Measurements from ENCODE around the gene TSPOAP1.

The TSPOAP1 gene, protein sequence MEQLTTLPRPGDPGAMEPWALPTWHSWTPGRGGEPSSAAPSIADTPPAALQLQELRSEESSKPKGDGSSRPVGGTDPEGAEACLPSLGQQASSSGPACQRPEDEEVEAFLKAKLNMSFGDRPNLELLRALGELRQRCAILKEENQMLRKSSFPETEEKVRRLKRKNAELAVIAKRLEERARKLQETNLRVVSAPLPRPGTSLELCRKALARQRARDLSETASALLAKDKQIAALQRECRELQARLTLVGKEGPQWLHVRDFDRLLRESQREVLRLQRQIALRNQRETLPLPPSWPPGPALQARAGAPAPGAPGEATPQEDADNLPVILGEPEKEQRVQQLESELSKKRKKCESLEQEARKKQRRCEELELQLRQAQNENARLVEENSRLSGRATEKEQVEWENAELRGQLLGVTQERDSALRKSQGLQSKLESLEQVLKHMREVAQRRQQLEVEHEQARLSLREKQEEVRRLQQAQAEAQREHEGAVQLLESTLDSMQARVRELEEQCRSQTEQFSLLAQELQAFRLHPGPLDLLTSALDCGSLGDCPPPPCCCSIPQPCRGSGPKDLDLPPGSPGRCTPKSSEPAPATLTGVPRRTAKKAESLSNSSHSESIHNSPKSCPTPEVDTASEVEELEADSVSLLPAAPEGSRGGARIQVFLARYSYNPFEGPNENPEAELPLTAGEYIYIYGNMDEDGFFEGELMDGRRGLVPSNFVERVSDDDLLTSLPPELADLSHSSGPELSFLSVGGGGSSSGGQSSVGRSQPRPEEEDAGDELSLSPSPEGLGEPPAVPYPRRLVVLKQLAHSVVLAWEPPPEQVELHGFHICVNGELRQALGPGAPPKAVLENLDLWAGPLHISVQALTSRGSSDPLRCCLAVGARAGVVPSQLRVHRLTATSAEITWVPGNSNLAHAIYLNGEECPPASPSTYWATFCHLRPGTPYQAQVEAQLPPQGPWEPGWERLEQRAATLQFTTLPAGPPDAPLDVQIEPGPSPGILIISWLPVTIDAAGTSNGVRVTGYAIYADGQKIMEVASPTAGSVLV (N-terminal part only)

DNA sequence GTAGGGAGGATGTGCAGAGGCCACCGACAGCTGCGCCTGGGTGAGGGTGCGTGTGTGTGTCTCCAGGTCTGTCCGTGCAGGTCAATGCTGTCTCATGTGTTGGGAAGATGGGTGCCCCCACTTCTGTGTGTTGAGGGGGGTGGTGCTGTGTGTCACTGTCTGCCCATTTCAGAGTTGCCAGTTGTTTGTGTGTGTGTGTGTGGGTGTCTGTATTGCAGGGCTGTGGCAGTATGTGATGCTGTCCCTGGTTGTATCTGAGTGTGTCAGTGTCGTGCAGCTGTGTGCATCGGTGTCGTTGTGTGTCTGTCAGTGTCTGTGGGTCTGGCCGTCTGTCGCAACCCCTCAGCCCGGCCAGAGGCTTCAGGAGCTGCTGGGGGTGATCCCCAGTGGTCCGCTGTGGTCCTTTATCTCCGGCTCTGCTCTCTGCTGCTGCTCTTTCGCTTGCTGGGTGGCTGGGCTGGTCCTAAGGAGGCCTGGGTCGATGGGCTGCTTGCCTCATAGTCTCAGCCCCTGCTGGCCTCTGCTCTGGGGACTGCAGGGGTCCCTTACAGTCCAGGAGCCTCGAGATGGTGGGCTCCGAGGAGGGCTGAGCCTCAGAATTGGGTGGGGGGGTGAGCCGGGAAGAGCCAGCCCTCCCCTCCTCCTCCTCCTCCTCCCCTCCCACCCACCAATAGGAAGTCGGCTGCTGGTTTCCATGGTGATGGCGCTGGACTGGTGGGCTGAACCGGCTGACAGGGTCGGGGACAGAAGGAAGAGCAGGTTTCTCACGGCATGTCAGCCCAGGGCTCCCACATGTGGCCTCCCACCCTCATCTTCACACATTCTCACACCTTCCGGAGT, at the start of gene TSPOAP1:
TSS of gene TSPOAP1 (minus strand) at position 601 of the 840 bp plus-strand sequence. CDS start 875 bp downstream, outside the sequence.
- DNase-seq (ENCODE audit: low read depth): peak; percentile 76

DNA sequence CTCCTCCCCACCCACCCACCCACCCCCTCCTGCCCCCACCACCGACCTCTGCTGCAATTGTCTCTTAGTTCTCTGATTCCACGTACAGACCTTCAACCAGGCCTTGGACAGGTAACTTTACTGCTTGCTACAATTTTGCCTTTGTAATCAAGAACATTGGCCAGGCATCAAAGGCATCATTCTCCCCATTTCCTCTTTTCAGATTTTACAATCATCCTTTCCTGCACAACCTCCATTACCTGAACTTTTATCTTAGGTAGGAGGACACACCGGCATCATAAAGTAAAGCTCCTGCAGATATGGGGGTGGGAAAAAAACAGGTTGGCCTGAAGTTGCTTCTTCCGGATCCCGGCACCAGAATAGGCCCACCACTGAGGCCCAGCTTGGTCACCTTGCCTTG, 49.1 kb upstream of the TSPOAP1 start:
- DNase-seq (ENCODE audit: low read depth): no peak

DNA sequence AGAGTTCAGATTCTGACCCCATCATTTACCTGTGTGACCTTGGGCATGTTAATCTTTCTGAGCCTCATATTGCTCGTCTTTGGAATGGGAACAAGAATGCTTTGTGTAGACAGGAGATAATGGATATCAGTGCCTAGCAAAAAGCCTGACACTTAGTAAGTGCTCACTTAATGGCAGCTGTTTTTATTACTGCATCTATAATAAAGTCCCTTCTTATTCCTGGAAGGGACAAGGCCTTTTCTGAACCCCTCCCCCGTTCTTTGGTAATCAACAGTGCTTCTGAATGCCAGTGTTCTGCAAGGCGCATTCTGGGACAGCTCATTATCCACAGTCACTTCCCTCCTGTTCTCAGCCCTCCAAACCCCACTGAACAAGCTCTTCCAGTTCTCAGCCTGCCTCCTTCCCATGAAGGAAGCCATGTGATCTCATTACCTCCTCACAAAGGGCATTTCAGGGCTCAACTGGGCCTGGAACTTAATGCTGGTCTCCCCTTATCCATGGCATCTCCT, 48.6 kb upstream of the TSPOAP1 start:
- no peak for DNase-seq (ENCODE audit: low read depth)

DNA sequence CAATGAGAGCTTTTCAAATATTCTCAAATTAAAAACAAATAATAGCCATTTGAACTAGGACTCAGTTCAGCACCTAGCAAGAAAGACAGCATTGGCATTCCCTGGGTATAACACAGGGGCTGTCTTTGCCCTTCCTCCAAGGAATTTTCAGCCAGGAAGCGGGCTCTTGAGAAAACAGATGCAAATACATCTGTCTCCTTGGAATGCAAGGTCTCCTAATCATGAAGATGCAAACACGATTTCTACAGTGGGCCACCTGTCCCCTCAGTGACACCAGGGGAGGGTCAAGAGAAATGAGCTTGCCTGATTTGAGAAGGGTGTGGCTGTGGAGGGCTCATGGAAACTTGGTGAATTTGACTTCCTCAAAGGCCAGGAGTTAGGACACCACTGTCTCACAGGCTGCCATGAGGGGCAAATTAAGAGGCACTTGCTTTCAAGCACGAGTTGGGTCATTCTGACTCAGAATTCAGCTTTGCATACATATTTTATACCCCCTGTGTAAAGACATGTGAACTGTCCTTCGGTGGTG, 47.9 kb upstream of the TSPOAP1 start:
- DNase-seq (ENCODE audit: low read depth): no peak

DNA sequence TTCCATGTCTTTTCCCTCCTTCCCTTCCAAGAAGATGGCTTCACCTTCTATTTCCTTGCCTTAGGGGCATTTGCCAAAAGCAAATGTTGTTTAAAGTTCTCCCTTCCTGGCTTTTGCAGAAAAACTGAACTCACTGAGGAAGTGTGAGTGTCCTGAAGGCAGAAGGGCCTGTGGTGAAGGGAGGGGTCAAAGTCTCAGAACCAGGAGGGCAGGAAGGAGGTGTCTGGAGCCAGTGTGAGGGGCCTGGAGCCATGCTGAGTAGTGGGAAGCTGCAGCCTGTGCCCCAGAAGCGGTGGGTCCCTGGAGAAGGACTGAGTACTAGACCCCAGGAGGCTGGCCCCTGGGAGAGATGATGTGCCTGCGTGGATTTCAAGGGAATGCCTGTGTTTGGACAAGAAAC, 47.2 kb upstream of the TSPOAP1 start:
- DNase-seq (ENCODE audit: low read depth): no peak

DNA sequence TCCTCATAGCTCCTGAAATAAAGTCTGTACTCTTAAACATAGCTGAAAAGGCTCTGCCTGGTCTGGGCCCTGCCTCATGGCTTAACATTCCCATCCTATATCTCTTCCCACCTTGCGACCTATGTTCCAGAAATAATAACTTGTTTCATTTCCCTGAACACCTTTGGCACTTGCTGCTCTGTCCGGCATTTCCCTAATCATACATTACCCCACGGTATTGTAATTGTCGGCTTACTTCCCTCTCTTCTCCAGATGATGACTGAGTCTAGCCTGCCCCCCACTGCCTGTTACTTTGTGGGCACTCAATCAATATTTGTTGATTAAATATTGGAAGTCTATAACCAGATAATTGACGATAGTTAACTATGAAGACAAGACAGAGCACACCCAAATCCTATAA, 46.7 kb upstream of the TSPOAP1 start:
- DNase-seq (ENCODE audit: low read depth): no peak

DNA sequence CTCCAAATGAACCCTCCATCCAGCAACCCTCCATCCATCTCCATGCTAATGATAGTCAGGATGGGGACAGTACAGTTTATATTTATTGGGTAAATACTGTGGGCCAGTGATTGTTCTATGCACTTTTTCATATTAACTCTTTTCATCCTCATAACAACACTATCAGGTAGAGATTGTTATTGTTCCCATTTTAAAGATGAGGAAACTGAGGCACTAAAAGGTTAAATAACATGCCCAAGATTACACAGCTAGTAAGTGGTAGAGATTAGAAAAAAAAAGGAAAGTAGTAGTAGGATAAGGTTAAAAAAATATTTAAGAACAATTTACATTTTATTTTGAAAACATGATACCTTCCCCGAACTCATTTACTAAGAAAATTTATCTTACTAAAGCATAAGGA, 45.3 kb upstream of the TSPOAP1 start:
- DNase-seq (ENCODE audit: low read depth): no peak

DNA sequence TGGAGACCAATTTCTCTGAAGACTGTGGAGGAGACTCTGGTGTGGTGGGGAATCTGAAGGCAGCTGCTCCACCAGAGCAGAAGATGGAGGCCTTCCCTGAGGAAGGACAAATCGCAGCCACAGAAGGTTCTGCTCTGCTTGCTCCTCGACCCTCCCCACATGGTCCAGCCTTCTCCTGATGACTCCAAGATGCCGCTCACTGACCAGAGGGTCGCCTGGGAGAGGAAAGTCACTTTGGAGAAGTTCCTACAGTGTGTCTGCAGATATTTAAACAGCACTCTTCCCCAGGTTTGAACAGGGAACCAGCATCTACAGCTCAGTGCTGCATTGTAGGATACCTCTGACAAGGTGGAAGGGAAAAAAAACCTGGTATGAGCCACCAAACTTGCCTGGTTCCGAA, 44.4 kb upstream of the TSPOAP1 start:
- DNase-seq (ENCODE audit: low read depth): no peak

DNA sequence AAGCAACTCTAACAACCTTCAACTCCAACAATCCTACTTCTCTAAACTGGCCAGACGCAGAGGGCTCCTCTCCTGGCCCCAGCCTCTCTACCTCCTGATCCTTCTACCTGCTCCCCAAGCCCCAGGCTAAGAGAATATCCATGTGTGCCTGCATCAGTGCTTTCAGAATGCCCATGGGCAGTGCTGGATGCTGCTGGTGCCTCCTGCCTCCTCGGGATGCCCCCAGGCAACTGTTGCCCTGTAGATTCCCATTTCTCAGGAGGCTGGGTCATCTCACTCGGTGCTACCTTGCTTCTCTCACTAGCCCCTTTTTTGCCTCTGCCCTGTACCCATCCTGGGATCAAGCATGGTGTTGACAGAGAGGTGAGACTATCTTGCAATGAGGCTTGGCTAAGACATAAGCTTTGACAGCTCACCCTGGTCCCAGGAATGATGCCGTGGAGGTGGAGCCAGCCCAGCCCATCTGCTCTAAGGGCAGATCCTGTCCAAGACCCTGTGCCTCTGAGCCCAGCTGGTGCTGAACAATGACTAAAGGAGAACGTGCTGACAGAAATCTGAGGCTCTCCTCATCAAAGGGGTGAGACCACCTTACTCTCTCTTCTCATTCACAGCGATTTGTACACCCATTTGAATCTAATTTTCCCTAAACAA, 42.8 kb upstream of the TSPOAP1 start:
- DNase-seq (ENCODE audit: low read depth): no peak

DNA sequence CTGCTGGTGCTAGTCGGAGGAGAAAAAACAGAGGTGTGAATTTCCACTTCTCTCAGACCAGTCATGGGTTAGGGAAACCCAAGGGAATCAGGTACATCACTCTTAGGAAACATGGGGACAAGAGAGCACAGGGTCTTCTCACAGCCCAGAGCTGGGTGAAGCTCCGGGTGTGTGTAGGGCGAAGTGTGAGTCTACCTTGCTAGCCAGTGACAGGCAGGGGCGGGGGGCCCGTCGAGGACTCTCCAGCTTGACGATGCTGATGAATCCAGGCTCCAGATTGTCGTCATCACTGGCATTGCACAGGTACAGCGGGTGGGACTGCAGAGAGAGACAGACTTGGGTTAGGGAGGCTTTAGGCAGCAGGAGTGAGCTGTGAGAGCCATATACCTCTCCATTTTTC, 42.1 kb upstream of the TSPOAP1 start:
- DNase-seq (ENCODE audit: low read depth): no peak

DNA sequence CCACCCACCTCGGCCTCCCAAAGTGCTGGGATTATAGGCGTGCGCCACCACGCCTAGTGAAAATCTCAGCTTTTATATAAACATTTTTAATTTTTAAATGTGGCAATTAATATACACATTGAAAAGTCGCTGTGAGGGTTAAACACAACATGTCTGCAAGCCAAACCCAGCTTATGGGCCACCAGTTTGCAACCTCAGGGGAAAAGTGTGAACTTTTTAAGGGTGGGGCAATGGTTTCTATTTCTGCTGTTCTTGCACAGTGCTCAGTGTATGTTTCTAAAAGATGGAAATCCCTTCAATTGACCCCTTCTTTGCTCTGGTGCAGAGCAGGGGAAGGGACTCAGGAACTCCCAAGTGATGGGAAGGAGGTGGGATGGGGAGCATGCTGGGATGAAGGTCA, 41.7 kb upstream of the TSPOAP1 start:
- no peak for DNase-seq (ENCODE audit: low read depth)

DNA sequence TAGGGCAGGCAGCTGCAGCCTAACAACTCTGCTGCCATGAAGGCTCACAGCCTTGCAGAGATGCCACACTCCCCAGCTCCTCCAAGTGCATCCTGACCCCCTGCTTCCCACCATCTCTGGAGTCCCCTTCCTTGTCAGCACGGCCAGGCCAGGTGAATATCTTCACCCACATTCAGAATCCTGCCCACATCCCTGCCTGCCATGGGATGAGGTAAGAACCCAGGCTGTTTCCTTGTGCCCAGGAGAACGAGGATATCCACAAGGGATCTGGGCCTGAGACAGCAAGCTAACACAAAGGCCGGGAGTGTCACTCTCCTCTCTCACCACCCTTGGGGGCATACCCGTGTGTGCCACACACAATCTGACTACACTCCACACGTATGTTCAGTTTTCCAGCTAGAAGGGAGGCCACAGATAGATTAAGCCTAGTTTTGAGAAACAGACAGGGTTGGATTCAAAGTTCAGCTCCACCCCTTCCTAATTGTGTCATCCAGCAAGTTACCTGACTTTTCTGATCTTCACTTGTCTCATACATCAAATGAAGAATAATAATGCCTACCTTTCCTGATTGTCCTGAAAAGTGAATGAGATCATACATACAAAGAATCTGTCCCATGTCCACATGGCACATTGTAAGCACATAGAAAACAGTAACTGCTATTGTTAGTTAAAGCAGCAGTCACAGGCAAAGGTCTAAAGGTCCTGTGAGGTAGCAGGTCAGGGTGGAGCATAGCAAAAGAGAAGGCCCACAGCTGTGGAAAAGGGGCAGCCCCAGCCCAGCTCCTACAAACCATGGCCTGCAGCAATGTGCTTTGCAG, 40.8 kb upstream of the TSPOAP1 start:
- no peak for DNase-seq (ENCODE audit: low read depth)

DNA sequence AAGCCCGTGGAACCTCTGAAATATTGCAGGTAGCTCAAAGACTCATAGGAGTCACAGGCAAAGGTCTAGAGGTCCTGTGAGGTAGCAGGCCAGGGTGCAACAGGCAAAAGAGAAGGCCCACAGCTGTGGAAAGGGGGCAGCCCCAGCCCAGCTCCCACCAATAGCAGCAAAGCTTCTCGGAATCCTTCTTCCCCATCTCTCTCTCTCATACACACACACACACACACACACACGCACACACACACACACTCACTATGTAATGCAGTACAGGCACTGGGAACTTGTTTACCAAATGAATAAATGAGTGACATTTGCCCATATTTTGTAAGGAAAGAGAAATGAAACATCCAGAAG, 40.2 kb upstream of the TSPOAP1 start:
- DNase-seq (ENCODE audit: low read depth): no peak

DNA sequence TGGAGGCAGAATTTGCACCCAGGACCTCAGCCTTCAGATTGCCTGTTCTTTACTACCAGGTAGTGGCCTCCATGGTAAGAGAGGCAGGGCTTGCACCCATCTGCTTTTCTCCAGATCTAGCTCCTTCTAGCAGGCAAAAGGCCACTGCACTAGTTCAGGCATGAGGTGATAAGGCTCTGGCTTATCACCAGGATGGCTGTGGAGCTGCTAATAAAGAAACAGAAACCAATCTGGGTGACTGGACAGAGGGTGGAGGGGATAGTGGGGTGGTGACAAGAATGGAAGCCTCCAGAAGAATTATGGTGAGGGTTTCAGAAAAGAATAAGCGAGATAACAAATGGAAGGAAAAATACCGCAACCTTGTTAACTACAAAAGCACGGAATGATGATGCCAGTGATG, 38.9 kb upstream of the TSPOAP1 start:
- no peak for DNase-seq (ENCODE audit: low read depth)

DNA sequence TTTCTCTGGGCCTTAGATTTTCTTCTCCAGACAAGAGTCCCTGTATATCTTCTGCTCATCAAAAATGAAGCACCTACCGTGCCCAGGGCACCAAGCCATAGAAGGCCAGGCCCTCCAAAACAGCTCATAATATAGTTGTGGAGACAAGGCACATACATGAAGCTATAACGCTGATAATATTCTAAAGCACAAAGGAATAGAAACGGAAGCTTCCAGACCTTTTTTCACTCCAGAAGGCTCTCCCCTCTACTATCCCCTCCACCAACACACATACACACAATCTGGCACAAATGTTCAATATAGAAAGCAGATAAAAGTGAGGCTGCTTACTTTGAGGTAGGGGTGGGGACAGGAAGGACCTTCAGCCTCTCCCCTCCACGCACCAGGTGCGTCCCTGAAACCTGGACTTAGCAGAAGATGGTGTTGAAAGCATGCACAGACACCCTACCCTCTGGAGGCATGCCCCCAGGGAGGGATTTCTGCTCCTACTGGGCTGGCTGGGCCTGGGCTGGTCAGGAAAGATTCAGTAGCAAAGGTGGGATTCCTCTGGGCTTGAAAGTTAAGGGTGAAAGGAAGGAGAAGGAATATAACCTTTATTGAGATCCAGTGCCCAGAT, 37.5 kb upstream of the TSPOAP1 start:
- DNase-seq (ENCODE audit: low read depth): no peak

DNA sequence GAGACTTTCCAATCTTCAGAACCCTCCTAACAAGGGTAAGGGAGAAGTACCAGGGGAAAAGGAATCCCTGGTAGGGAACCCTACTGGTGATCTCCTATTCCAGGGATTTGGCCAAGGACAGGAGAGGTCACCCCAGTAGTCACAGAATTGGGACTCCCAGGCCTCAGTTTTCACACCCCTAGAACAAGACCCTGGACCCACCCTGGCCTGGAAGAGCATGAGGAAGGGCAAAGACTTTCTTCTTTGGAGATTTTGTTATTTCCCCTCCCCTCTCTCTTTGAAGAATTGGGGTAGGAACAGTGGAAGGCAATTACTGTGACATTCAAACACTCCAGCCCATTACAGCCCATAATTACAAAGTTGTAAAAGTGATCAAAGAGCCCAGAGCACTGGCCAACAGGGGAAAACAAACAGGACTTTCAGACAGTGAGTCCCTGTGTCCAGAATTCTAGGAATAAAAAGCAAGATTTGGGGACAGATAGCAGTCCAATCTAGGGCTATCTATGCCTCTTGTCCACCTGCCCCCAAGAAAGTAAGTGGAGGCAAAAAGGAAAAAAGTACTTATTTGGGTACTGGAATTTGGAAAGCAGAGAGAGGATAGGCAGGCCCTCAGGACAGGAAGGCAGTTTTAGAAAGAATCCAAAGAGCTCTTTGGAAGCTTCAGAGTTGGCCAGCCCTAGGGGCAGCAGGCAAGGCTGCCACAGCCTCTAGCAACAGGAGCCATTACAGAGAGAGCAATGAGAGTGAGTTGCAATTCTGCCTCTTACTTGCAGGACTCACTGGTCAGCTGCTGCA, 36.8 kb upstream of the TSPOAP1 start:
- no peak for DNase-seq (ENCODE audit: low read depth)

DNA sequence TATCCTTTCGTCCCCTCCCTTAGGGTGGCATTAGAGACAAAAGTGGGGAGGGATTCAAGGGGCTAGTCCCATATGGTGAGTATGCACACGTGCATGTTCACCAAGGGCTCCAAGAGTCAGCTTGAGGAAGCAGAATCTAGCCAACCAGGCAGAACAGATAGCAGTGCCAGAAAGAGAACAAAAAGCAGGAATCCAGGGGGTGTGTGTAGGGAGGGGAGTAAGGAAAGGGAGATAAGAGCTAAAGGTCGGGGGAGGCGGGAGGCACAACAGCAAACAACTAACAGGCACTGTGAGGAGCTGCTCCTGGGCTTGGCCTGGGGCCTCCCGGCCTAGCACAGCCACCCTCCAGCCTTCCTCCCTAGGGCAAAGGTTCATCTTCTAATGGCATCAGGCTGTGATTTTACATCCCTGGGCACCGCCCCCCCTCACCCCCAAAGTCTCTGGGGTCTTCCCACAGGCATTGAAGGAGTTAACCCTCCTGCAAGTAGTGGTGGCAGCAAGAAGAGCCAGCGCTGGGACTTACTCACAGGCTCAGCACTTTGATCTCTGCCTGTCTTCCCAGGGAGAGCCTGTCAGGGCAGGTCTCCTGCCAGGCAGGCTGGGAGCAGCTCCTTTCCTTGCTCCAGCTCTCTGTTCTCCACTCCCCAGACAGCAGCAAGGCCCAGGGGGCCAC, 35.8 kb upstream of the TSPOAP1 start:
- DNase-seq (ENCODE audit: low read depth): no peak

DNA sequence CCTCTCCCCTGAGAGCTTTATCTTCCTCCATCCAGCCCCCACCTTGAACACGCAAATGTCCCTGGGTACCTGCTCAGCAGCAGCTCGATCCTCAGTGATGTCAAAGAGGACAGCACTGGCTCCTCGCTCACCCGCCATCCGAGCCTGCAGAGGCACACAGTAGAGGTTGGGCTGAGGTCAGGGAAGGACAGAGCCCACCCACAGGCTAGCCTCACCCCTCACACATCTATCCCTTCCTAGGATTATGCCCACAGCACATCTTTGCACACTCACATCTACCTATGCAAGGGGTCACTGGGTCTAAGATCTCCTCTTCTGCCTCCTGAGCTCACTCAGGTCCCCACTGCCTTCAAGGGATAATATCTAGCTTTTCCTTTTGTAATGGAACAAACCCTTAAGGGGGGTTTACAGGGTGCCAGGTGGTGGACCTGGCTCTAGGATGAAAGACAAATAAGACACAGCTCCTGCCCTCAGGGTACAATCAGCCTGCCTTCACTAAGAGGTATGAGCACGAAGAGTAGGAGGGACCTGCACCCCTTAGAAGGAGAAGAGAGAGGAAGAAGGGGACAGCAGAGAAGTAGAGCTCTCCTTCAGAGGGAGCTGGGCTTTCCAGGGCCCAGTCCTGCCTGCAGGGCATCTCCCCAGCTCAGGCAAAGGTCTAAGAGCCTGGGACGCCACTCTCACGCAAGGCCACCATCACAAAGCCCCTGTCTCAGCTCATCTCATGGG, 35.0 kb upstream of the TSPOAP1 start:
- no peak for DNase-seq (ENCODE audit: low read depth)

Data from activated T-cell treated with anti-CD3 and anti-CD28 coated beads for 1 hour (primary cell).